ENCODE results near the gene TRIM47.

The TRIM47 gene

DNA sequence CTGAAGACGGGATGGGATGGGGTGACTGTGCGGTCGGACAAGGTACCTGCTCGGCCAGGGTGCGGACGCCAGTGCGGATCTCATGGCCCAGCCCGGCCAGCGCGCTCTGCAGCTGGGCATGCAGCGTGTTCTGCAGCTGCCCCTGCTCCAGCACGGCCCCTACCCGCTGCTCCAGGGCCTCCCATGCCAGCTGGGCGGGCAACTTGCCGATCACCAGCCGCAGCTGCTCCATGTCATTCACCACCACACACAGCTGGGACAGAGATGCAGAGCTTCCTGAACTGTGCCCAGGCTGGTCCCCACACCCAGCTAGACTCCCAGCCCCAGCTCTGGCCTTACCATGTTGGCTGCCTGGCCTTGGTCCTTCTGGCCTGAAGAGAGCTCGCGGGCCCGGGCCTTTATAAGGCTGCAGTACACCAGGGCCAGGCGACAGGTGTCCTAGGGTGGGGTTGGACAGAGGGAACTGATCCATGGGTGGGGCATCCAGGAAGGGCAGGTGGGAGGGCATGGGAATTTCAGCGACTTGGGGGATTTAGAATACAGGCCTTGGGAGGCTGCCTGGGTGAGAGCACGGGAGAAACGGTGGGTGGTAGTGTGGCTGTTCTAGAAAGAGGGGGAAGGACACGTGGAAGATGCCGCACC is 44.0 kb downstream of the TRIM47 start:
- no peak overlapping the region for H3K4me3 ChIP-seq (ENCODE audit: low read length)
- TF ChIP-seq, protein P1, sequence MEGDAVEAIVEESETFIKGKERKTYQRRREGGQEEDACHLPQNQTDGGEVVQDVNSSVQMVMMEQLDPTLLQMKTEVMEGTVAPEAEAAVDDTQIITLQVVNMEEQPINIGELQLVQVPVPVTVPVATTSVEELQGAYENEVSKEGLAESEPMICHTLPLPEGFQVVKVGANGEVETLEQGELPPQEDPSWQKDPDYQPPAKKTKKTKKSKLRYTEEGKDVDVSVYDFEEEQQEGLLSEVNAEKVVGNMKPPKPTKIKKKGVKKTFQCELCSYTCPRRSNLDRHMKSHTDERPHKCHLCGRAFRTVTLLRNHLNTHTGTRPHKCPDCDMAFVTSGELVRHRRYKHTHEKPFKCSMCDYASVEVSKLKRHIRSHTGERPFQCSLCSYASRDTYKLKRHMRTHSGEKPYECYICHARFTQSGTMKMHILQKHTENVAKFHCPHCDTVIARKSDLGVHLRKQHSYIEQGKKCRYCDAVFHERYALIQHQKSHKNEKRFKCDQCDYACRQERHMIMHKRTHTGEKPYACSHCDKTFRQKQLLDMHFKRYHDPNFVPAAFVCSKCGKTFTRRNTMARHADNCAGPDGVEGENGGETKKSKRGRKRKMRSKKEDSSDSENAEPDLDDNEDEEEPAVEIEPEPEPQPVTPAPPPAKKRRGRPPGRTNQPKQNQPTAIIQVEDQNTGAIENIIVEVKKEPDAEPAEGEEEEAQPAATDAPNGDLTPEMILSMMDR (conservative IDR thresholded peaks at IDR 0.05; ENCODE audit: low read length) = no peak
- DNase-seq (ENCODE audit: low read depth) = no peak

DNA sequence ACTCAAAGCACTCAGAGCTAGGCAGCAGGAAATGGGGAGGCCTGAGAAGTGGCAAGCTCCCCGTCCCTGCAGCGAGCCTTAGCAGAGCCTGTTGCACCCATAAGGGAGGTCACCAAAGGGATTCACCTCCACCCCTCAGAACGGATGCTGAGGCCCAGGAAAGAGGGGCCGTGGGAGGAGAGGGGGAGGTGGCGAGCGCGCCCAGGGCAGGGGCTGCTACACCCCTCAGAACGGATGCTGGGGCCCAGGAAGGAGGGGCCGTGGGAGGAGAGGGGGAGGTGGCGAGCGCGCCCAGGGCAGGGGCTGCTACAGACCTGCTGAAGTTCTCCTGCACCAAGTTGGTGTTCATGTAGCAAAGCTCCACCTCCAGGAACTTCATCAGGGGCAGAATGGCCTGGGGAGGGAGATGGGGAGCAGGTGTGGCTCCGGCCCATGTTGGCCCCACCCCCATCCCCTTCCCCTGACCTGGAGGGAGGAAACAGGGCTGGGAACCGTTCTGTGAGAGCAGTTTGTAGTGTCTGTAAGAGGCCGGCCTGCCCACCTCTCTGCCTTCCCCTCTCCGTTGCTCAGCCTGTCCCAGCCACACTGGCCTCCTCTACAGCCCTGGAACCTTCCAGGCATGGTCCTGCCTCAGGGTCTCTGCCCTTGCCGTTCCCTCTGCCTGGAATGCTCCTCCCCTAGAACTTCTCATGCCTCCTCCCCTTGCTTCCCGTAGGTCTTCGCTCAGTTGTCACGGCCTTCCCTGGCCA is 45.6 kb downstream of the TRIM47 start:
- no peak overlapping the region for H3K4me3 ChIP-seq (ENCODE audit: low read length)
- TF ChIP-seq, protein P1 (conservative IDR thresholded peaks at IDR 0.05; ENCODE audit: low read length) = no peak
- DNase-seq (ENCODE audit: low read depth) = no peak

DNA sequence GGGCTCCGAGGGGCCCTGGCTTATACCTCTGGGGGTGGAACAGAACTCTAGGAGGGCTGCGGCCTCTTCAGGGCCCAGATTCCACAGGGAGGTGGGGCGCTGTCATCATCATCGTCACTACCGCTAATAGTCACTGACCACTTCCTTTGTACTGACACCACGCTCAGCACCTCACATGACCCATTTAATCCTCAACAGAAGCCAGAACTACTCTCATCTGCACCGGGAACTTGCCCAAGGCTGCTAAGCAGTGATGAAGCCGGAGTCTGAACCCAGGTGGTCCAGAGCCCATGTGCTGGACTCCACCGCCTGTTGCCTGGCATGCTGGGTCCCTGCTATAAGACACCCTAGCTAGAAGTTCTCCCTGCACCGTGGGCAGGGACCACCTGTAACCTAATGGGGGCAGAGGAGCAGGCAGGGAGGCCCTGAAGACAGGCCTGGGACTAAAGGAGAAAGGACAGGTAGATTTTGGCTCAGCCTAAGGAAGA is 46.2 kb downstream of the TRIM47 start:
- TF ChIP-seq, protein P1 (conservative IDR thresholded peaks at IDR 0.05; ENCODE audit: low read length) = no peak
- no peak overlapping the region for H3K4me3 ChIP-seq (ENCODE audit: low read length)
- DNase-seq (ENCODE audit: low read depth) = peak; percentile 72

DNA sequence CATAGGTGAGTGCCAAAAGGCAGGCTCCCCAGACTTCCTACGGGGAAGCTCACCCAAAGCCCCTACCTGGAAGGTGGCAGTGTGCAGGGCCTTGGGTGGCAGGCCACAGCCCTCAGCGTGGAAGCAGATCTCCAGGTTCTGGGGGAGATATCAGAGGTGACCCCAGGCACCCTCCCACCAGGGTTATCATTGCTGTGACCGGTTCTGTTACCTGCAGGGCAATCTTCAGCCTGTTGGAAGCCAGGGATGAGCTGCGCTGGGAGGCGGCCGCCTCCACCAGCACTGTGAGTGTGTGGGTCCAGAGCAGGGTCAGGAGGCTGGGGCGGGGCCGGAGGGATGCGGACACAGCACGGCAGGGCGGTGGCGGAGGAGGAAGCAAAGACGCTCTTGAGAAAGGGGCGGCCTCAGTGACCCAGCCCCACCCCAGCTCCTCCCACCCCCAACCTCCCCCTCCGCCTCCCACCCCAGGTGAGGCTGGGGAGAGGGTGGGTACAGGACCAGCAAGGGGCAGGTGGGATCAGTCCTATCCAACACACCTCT is 47.3 kb downstream of the TRIM47 start:
- TF ChIP-seq, protein P1 (conservative IDR thresholded peaks at IDR 0.05; ENCODE audit: low read length) = no peak
- no peak overlapping the region for H3K4me3 ChIP-seq (ENCODE audit: low read length)

DNA sequence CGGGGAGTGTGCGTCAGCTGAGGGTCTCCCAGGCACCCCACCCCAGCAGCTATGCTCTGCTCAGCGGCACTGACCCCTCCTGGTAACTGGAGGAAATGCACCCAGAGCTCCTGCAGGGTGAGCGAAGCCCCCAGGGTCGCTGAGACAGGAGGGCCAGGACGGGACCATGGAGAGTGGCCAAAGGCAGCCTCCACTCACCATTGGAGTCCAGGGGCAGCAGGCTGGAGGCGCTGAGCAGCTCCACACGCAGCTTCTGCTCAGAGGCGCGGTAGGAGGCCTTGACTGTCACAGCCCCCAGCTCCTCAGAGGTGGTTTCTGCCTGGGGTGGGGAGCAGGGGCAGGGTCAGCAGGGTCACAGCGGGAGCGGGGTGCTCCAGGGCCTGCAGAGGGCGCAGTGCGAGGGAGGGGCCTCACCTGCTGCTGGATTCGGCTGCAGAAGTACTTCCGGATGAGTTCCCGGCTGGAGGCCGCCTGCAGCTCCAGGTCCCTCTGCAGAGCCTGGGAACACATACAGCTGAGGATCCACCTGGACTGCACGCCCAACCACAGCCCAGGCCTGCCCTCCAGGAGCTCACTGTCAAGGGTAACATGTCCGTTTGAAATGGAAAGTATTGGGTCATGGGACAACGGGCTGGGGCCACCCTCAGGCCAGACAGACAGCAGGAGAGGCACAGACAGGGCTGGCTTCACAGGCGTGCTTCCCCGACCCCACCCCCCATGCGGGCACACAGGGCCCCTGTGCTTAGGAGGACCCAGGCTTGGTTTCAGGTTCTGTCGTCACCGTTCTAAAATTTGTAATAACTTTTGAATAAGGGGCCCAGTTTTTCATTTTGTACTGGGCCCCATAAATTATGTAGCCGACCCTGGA is 48.0 kb downstream of the TRIM47 start:
- H3K4me3 ChIP-seq (ENCODE audit: low read length) = no peak overlapping the region
- TF ChIP-seq, protein P1 (conservative IDR thresholded peaks at IDR 0.05; ENCODE audit: low read length) = peak; percentile 51
- DNase-seq (ENCODE audit: low read depth) = no peak

More for the DNA sequence above, 47.3 kb downstream of the TRIM47 start:
- no peak for DNase-seq (ENCODE audit: low read depth)

DNA sequence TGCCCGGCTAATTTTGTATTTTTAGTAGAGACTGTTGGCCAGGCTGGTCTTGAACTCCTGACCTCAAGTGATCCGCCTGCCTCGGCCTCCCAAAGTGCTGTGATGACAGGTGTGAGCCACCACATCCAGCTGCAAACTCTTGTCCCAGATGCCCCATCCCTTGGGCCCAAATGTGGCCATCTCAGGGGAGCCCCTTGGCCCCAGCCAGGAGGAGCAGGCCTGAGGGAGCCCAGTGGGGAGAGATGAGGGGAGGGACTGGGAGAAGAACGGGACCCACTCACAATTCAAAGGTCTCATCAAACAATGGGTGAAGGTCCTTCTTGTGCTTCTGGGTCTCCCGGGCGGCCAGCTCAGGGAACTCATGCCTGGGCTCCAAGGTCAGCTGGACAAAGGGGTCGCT is 48.6 kb downstream of the TRIM47 start:
- TF ChIP-seq, protein P1 (conservative IDR thresholded peaks at IDR 0.05; ENCODE audit: low read length) = no peak
- no peak for DNase-seq (ENCODE audit: low read depth)
- no peak overlapping the region for H3K4me3 ChIP-seq (ENCODE audit: low read length)

Data from AG10803 (cell line).